Measurements from ENCODE around the gene TRAF1.

Gene TRAF1

DNA sequence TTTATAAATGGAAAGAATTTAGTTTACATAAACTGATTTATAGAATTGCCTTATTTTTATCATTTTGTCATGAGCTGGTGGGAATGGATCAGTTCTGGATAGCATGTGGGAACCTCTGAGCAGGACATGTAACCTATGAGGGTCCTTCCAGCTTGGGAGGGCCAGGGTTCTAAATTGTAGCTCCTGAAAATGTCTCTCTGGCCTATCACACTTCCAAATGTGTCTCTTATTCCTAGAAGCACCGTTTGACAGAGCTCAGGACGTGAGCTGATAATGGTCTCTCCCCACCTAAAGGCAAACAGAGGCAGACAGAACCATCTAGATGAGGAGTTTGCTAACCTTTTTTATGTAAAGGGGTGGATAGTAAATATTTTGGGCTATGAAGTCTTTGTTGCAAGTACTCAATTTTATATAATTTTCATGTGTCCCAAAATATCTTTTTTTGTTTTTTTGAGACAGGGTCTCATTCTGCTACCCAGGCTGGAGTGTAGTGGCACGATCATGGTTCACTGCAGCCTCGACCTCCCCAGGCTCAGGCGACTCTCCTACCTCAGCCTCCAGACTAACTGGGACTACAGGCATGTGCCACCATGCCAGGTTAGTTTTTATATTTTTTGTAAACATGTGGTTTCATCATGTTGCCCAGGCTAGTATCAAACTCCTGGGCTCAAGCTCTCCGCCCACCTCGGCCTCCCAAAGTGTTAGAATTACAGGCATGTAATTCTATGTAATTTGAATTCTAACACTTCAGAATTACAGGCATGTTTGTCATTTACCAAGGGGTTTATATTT is 4.0 kb downstream of the TRAF1 start:
- no peak for DNase-seq

DNA sequence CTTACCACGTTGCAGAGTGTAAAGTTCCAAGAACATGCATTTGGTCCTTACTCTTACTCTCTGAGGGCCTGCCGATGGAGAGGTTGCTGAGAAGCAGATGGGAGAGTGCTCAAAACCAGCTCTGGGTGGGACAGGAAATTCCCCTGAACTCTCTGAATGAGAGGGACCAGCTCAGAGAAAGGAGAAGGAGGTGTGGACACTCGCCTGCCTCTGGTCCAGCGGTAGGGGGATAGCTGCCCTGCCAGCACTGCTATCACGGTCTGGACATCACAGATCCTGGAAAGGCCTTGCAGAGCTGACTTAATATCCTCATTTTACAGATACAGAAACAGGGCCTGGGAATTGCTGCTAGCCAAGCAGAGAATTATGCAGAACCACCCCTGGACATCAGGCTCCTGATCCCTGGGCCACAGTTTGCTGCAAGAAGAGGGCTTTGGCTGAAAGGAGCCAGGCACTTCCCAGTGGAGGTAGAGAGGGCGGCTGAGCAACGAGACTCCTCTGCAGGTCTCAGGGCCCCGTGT is 4.9 kb downstream of the TRAF1 start:
- no peak for DNase-seq

DNA sequence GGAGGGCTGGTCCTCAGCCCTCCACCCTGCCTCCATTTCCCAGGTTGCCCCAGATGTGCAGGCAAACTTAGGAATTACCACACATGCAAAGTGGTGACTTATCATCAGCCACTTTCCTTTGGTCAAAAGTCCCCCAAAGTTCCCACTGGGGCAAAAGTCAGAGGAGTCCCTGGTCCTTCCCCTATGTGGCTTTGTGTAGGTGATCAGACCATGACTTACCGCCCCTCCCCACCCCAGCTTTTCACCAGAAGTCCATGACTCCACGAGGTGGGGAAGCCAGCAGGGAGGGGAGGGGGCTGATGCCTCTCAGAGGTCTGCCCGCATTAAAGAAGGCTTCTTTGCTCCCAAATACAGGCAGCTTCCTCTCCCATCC is 5.8 kb downstream of the TRAF1 start:
- no peak for DNase-seq

DNA sequence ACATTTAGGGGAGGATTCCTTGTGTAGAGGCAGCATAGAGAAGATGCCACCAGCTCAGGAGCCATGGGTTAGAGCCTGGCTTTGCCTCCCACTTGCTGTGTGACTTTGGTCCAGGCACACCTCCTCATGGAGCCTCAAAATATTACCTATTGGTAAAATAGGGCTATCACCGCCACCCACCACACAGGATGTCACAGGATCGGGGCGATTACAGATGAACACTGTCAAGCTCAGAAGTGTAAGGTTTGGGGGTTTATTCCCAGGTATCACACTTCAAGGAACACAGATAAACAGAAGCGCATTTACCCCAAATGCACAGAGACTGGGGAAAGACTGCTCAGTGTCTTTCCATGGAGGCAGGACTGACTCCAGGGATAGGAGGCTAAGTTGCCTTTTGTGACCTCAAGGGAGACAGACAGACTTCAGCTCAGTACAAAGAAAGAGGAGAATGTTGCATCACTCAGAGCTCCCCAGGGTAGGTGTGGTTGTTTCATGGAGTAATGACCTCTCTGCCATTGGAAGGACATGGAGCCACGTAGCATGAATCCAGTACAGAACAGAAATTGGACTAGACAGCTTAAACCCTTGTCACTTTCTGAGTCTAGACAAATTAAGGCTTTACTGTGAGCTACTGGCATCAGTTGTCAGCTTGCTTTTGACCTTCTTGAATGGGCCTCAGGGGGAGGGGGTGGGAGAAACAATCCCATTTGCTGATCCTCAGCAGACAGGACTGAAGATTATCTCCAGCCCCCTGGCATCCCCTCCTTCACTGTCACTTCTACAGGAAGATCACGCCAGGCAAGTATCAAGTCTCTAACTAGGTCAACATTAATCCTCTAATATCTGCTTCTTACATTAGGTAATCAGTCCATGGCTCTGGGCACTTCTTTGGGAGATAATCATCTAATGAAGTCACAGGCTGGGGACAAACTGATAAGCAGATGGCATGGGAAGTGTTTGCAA is 6.5 kb downstream of the TRAF1 start:
- no peak for DNase-seq

DNA sequence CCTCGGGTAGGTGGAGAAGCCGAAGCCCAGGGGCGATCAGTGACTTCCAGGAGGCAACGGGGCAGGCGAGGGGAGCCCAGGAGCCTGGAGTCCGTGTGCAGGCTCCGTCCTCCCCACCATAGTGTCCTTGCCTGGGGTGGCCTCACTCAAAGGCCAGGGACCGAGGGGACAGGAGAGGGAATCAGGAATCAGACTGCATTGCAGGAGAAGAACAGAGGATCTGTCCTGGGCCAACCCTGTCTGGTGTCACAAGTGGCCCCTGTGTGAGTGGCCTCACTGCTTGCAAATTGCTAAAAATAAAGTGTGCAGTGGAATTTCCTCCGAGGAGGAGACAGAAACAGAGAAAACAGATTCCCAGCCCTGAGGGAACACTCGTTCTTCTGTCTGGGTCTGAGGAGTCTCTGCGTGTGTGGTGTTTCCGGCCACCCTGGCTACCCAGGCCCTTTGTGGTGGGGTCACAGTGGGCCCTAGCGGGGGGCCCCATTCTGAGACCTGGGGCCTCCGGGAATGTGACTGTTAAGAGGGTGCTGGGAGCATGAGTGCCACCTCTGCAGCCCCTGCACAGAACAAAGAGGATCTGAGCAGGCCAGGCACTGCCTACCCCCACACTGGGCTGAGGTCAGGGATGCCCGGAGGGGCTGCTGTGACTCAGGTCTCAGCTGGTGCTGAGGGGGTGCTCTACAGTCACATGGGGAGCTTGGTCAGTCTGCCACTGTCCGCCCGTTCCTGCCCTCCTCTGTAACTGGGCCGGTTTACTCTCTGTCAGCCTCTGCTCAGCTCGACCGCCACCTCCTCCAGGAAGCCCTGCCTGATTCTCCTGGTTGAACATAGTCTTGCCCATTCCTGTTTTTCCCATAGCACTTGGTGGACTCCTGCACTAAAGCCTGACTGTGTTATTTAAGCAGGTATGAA is 7.4 kb downstream of the TRAF1 start:
- DNase-seq = no peak

DNA sequence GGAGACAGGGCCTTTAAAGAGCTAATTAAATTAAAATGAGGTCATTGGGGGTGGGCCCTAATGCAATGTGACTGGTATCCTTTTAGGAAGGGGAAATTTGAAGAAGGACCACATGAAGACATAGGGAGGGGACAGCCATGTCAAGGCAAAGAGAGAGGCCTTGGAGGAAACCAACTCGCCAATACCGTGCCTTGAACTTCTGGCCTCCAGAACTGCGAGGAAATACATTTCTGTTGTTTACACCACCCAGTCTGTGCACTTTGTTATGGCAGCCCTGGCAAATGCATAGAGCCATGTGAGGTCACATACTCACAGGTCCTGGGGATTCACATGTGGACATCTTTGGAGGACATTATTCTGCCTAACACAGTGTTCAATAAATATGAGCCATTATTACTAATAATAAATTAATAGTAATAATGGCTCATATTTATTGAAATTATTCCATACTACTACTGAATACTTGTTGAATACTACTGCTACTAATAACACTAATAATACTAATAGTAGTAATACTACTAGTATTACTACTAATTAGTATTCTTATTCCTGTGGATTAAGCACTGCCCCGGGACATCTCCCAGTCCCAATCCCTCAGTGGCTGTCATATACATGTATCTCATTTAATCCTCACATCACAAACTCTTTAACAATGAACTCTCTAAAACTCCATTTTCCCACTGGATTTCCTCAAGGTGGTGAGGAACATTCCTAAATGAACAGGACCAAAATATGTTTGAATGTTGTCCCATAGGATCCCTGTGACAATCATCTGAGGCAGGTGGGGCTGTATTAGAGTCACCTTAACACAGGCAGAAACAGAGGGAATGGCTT is 8.4 kb downstream of the TRAF1 start:
- DNase-seq = no peak

DNA sequence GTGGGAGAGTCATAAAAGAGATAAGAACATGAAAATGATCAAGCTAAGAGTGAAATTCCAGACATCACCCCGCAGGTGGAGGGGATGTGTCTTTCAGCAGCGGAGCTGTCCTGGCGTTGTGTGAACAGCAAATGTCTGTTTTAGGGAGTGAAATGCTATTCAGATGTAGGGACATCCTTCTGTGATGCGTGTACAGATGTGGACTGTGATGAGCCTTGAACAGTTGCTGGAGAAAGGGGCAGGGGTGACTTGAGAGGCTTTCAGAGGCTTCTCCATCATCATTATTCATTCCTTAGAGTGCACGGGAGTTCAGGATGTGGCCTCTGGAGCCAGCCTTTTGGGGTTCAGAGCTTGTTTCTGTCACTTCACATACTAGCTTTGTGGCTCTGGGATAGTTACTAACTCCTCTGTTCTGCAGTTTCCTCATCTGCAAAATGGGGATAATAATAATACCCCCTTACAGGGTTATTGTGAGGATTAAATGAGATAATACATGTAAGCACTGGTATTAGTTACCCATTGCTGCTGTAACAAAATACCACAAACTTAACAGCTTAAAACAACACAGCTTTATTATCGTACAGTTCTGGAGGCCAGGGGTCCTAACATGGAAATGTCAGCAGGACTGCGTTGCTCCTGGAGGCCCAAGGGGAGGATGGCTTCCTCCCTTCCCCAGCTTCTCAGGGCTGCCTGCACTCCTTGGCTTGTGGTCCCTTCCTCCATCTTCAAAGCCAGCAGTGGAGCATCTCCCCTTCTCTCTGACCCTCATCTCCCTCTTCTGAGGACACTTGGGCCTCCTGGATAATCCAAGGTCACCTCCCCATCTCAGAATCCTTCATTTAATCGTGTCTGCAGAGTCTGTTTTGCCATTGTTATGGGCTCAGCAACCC is 9.4 kb downstream of the TRAF1 start:
- DNase-seq = no peak

DNA sequence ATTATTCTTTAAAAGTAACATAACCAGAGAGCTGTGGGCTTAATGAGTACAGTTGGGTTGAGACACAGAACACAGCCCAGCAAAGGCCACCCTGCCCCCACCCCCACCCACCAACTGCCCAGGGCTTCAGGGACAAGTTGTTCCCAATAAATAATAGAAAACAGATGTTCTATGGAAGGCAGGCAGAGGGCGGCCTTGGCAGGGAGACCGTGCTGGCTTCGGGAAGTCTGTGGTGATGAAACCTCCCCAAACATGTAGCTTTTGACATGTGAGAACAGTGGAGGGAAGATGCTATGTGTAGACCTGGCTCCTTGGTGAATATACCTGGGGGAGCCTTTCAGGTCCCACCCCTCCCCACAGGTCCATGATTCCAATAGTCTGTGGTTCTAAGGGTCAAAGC is 10.0 kb downstream of the TRAF1 start:
- DNase-seq = no peak

DNA sequence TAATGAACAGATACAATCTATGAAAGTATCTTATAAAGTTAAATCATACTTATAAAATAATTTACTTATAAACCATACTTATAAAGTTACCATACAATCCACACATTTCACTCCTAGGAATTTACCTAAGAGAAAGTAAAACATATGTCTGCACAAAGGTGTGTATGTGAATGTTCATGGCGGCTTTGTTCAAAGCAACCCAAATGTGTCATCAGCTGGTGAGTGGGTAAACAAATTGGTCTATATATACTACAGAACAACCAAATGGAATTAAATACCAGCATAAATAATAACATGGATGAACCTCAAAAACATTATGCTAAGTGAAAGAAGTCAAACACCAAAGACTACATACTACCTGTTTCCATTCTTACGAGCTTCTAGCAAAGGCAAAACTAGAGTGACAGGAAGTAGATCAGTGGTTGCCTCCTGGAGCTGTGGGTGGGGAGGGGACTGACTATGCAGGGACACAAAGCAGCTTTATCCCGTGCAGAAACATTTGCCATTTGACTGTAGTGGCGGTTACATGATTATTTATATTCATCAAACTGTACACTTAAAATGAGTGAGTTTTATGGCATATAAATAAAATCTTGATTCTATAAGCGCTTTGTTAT is 10.6 kb downstream of the TRAF1 start:
- DNase-seq = no peak

DNA sequence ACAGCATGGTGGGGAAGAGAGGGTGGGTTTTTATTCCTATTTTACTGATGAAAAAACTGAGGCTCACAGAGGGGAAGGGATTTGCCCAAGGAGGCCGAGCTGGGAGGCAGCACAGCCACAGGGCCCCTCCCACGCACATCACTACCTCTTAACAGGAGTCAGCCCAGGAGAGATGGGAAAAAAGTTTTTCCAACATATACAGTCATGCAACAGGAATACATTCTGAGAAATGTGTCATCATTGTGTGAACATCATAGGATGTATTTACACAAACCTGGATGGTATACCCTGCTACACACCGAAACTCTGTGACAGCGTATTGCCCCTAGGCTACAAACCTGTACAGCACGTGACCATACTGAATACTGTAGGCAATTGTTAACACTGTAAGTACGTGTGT is 11.6 kb downstream of the TRAF1 start:
- no peak for DNase-seq

DNA sequence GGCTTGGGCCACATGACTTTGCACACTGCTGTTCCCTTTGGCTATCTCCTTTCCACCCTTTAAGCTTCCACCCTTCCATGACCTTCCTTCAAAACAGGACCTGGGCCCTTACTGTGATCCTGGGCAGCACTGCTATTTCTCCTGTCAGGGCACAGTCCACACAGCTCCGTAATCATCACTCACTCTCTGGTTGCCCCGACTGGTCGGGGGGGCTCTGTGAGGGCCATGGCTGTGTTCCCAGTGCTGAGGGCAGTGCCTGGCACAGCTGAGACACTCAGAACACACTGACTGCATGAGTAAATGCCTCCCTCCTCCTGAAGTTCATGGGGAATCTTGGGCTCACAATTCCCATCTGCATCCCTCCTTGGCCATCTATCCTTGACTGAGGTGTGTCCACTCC is 12.2 kb downstream of the TRAF1 start:
- DNase-seq = no peak

DNA sequence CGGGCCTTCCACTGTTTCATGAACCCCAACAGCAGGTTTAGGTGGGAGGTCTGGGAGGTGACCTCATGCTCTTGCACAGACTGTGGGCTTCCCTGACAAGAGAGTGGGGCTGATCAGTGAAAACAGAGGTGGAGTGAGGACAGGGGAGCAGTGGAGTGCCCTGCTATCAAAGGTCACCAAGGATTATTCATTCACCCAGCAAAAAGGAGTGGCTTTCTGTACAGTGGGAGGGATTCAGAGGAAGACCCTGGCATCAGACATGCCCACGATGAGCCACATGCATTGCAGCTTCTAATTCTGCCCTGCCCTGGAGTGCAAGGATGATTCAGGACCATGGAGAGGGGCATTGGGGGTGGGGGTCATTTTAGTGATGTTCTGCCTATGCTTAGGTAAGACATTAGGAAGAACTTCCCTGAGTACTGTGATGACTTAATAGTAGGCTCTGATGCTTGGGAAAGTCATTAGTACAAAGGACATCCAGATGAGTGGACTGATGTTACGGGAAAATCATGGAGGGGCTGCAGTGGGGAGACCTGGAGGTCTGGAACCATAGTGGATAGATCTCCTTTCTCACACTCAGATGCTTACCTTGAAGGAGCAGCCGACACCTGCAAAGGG is 12.8 kb downstream of the TRAF1 start:
- no peak for DNase-seq

DNA sequence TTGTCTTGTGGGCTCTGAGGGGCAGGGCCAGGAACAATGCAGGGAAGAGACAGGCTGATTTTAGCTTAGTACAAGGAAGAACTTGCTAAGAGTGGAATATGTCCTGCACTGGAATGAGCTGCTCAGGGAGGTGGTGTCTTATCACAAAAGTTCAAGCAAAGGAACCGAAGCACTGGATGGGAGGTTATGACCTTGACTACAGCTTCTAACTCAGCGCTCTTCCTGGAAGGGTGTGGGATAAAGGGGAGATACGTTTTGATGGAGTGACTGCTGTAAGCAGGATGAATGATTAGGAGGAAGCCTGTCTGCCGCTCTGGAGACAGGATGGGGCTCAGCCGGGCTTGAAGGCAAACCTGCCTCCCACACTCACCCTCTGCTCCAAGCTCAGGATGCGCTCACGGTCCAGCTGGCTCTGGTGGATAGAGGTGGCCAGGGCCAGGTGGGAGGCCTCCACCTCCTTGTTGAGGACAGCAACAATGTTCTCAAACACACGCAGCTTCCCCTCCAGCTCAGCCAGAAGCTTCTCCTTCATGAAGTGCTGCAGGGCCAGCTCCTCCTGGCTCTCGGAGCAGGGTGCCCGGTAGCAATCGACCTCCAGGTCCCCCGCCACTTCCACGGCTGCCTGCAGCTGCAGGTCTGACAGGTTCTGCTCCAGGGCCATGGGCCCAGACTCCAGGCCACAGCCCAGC is 13.5 kb downstream of the TRAF1 start:
- no peak for DNase-seq

DNA sequence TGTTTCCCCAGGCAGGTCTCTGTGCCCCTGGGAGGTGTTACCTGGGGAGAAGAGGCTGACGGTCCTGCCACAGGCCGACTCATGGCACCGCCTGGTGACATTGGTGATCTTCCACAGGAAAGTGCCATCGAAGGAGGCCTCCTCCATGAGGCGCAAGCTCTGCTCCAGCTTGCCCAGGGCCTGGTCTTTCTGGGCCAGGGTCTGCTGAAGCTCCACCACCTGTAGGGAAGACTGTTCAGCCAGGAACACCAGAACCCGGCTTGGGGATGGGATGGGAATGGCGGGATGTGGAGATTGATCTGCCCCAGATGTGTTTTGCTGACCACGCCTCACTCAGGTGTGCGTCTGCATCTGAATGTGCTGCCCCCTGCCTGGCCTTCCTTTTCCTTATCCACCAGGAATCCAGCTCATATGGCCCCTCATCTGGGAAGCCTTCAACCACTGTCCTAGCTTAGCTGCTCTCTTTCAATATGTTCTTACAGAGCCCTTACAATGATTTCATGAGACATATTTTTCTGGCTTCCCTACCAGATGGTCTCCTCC is 15.2 kb downstream of the TRAF1 start:
- no peak for DNase-seq

DNA sequence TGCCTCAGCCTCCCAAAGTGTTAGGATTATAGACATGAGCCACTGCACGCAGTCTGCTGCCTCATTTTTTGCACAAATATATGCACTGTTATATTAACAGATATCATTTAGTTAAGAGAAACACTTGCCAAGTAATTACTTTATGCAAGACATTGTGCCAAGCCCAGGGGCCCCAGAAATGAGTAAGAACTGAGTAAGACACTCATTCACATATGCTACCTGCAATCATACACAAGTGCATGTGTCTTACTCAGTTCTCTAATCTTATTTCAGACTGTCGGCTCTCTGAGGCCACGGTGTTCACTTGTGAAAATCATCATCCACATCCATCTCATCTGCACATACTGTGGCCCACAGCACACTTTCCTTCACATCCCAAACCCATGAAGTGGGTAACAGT is 16.0 kb downstream of the TRAF1 start:
- no peak for DNase-seq

DNA sequence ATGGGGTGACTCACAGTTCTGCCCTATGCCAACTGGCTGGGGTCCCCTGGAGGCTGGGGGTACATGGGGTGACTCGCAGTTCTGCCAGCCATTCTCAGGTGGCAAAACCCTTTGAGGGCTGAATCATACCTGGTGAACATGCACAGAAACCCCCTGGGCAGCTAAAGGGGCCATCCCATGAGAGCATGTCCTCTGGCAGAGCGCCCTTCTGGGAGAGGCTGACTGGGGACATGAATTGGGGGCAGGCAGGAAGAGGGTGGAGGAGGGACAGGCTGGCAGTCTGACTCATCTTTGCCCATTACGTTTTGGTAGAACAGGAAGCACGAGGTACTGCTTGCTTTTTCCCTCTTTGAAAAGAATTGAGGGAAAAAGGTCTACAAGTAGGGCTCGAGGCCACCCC is 16.7 kb downstream of the TRAF1 start:
- DNase-seq = no peak

DNA sequence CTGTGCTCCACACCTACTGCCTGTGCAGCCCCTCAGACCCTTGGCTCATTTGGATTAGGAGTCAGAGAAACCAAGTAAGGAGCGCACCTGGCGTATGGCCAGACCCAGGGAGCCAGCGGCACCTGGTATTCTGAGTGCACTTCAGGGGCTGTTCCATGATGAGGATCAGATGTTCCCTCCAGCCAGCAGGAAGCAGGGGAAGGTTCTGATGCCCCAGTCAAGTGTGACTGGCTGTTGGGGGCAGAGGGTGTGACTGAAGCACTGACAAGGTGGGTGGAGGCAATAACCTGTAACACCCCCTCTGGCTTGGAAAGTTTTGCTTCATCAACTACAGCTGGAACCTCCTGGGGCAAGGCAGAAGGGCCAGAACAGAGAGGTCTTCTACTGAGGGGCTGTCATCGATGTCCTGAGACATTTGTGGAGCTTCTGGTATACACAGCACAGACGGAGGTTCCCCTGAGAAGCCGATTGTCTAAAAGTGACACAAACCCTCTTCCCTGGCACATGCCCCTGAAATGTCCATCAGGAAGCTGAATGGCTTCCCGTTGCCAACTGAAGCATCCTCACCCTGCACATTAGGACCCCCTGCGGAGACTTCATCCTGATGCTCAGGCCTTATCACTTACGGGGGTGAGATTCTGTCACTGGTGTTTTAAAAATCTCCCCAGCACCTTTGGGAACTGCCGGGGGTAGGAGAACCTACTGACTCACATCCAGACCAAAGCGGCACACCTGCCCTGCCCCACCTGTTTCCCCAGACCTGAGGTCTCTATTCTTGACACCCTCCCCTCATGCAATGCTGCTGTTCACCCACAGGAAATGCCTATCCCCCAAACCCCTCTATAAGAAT is 21.1 kb downstream of the TRAF1 start:
- DNase-seq = no peak

DNA sequence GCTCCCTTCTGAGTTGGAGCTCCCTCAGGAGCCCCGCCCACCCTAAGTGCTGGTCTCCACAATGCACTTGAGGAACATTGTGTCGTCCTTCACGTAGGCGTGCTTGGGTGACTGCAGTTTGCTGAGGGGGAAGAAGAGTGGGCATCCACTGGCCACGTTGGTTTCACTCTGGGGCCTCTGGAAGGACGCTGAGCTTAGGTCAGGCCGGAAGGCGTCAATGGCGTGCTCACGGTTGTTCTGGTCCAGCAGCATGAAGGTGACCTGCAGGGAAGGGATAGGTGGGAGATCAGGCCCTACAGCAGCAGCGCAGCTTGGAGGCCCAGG is 21.7 kb downstream of the TRAF1 start:
- no peak for DNase-seq

Measured in activated effector memory CD4-positive, alpha-beta T cell treated with Interleukin-2 at 50 U/mL for 16 hours (primary cell).